Activated T-cell treated with anti-CD3 and anti-CD28 coated beads, Interleukin-2, amount 50 U/mL, for 48 hours (primary cell): ENCODE results near the gene PDGFRB.

ENCODE experiments used
- DNase-seq, 2 experiments: peaks; one replicate each; pipeline ENCODE4 v3.0.0-alpha.2; 2020

The PDGFRB gene

DNA sequence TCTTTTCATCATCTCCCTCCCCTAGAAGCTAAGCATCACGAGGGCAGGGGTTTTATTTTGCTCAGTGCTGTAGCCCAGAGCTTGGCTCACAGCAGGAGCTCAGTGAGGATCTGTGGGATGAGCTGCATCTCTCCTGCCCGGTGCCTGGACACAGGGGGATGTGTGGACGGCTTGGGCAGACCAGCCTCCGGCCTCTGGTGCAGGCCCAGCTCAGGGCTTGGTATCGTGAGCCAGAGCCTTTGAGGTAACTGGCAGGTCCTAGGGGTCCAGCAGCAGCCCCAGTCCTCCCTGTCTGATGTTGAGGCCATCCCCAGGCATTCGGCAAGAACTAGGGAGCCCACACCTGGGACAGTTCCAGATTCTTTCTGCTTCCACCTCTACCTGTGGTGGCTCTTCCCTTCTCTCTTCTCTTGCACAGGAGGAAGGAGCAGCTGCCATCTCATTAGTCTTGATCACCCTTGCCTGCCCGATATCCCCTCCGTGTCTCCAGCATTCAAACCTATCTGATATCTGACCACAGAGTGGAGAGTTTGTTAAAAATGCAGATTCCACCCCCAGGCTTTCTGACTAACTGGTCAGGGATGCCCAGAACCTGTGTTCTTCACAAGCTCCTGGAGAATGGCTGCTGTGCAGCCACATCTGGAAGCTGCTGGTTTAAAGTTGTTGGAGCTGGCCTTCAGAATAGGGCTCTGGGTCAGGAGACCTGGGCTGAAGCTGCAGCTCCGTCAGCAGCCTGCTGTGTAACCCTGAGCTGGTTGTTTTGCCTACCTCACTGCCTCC is 26.3 kb upstream of the PDGFRB start:
- DNase-seq: no peak

DNA sequence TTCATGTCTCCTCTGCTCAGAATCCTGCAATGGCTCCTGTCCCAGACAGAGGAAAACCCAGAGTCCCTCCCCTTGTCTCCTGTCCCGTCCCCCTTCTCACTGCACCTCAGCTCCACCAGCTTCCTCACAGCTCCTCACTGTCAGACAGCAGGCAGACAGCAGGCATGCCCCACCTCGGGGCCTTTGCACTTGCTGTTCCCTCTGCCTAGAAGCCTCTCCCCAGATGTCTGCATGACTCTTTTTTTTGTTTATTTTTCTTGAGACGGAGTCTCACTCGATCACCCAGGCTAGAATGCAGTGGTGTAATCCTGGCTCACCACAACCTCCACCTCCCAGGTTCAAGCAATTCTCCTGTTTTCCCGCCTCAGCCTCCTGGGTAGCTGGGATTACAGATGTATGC is 25.4 kb upstream of the PDGFRB start:
- no peak for DNase-seq

DNA sequence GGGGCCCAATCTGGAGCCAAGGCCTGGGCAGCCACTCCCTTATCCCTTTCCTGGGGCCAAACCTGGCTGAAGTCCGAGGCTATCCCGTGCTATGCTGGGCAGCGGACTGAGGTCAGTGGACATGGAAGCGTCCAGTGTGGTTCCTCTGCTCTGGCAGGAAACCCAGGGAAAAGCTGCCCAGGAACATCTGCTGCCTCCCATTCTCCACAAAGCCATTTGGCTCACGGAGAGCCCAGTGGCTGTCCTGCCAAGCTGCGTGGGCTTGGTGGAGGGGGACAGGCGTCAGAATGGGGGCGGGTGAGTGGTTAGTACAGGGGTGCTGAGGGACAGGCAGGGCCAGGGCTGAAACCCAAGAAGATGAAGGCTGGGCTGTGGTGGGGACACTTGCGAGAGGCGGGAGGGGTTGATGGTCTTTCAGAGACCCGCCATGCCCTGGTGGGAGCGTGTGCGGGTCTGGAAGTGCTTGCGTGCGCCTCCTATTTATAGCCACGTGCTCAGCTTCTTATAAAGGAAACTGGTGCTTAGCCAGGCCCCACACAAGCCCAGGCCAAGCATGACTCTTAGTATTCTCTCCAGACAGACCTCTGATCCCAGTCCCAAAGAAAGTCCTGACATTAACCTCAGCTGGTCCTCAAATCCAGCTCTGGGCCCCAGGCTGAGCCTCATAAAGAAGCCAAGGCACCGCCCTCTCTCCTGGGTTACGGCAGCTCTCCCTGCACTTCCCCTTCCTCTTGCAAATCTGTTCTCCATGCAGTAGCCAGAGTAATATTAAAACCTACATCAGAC is 24.8 kb upstream of the PDGFRB start:
- DNase-seq: no peak

DNA sequence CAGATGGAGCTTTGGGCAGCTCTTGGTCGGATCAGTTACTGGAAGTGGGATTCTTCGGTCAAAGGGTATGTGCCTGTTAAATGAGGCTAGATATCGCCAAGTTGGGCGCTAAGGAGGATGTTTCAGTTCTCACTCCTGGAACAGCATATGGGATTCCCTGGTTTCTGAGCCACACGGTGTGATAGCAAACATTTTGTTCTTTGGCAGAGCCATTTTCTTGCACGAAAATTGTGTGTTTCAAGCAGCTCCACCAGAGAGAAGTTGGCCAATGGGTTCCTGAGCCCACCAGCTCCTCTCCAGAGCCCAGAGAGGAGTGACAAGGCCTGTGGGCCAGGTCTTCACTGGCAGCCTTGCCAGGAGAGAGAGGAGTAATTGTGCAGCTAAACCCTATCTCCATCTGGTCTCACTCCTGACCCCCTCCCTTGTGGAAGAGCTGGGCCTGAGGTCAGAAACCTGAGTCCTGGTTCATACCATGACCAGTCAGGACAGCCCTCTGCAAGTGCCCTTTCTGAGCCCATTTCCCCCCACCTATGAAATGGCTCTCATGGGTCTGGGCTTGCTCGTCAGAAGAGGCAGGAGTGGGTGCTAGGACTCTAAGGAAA is 23.5 kb upstream of the PDGFRB start:
- DNase-seq: no peak

DNA sequence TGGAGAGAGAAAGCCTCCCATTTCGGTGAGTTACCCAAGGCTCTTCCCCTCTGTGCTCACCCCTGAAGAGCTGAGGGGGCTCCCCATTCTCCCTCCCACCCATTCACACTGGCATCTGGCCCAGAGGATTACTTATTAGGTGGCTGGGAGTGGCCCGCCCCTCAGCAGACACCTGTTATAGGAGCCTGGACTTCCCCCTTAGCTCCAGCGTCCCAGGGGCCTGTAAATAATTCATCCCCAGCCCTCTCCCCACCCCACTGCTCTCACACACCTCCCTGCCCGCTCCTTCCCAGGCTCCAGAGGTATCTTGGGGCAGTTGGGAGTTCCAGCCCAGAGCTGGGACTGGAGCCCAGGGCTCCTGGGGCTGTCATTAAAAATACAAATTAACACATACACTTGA is 22.6 kb upstream of the PDGFRB start:
- DNase-seq: no peak

DNA sequence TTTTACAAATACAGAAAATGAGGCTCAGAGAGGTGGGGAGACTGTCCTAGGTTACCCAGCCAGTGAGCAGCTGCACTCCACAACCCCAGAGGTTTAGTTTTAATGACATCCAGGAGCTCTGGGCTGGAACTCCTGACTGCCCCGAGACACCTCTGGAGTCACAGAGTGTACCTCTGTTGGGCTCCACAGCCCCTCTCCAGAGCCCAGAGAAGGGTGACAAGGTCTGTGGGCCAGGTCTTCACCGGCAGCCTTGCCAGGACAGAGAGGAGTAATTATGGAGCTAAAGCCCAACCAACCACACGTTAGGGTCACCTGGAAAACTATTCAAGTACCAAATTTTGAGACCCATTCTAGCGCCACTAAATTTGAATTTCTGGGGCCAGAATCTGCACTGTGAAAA is 22.1 kb upstream of the PDGFRB start:
- DNase-seq: no peak

DNA sequence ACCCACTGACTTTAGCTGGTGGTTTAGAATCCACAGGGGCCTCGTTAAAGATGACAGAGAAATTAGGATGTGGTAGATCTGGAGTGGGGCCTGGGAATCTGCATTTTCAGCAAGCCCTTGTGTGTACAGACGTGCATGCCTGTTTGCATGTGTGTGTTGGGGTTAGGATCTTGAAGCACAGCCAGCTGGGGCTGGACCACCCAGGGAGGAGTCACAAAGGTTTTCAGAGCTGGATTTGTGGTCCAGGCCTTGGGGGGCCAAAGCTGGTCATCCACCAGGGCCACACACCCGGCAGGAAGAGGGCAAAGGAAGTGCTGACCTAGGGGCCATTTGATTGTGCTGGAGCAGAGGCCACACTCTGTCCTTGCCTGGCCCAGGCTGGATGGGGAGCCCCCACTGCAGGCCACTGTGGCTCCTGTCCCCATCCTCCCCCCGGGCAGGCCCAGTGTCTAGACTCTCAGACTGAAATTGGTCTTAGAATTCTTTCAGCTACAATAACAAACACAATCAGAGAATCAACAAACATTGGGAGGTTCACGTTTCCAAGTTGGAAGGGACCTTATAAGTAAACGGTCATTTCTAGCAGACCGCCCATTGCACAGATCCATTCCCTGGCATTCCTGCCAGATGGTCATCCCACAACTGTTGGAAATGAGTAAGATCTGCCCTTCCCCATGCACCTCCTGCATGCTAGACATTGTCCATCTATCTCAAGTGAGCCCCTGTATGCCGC is 21.3 kb upstream of the PDGFRB start:
- no peak for DNase-seq

DNA sequence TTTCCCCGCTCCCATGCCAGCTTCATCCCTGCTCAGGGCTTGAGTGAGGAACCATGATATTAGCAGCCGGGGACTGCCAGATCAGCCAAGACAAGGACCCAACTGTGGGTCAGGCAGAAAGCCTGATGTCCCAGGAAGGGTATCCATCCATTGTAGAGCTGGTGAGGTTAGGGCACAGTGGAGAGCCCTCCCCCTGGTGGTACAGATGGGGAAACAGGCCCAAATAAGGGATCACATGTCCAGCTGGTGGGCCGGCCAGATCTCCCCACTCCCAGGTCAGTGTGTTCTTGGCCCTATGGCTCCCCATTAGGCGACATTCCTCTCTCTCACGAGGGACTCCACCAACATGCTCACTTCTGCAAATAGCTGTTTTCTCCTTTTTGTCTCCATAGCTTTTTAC is 19.9 kb upstream of the PDGFRB start:
- DNase-seq: no peak

DNA sequence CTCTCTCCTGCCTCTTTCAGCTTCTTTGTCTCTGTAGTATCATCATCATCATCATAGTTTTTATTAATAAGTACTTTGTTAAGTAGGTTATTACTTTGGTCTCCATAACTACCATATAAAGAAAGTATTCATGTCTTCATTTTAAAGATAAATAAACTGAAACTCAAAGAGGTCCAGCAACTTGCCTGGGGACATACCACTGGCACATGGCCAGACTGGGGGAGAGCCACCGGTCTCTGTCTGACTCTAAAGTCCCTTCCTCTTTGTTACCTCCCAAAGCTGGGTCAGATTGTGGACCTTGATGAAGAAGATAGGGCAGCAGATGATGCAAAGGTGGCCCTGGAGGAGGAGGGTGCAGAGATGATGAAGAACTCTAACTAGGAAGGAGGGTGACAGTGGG is 19.4 kb upstream of the PDGFRB start:
- DNase-seq: no peak

DNA sequence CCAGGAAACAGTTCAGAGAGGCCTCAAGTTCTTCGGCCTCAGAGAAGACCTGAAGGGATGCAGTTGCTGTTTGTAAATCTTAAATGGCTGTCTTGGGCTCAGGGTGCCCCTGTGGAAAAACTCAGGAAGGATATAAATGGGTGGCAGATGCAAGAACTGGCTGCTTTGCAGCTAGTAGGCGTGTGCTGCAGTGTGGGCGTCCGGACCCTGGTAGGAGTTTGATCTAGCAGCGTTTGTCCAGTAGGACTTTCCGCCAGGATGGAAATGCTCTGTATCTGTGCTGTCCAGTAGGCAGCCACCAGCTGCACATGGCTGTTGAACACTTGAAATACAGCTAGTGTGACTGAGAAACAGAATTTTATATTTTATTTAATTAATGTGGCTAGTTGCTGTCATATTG is 18.6 kb upstream of the PDGFRB start:
- DNase-seq: no peak

DNA sequence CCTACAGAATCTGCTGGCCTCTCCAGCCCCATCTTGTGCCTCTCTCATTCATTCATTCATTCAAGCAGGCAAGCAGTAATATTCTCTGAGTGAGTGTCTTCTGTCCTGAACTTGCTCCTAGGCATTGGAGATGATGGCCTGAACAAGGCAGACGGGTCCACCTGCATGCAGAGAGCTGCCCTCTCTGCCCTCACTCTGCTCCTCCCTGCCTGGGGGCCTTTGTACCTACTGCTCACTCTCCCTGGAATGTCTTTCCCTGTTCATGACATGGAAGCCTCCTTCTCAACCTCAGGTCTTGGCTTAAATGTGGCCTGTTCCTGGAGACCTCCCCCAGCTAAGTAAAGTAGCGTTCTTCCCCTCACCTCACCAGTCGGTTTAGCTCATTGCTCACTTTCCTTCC is 17.5 kb upstream of the PDGFRB start:
- DNase-seq: no peak

DNA sequence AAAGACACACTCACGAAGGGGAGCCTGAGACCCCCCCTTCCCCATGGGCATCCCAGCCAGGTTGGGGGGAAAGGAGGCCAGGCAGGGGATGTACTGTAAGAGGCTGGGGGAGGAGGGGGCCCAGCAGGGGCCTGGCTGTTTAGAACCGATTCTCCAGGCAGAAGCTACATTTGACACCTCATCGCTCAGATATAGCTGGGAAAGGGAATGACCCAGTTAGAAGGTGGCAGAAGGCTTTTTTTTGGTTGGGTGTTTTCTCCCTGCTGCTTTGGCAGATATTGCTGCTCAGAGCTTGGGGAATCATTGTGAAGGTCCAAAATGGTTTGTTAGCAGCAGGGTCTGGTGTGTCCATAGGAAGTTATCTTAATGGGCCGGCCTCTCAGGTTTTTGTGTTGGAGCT is 16.9 kb upstream of the PDGFRB start:
- no peak for DNase-seq

DNA sequence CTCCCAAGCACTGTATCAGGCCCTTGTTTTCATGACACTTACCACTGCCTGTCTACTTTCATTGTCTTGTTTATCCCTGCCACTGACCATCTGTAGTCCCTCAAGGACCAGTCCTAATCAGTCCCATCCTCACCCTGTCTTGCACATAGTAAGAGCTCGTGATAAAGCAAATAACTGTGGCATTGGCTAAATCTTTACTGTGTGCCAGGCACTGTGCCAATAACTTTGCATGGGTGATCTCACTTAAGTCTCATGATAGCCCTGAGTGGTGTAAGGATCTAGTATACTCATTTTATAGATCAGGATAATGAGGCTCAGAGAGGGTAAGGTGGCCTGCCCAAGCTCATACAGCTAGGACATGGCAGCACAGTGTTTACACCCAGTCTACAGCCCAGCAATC is 16.5 kb upstream of the PDGFRB start:
- no peak for DNase-seq

DNA sequence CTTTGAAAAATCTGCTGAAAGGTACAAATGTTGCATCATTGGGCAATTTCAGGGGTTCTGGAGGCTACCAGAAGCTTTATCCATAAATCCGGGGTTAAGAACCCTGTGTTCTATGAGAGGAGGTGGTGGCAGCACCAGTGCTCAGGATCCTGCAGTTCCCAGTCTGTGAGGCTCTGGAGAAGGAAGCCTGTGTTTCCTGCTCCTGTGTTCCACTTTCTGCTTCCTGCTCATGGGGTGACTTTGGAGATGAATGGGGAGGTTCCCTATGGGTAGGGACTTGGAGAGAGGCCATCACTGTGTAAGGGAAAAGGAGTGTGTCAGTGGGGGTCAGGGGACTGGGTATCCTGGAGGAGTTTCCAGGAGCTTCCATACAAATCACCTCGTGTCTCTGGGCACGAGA is 13.2 kb upstream of the PDGFRB start:
- DNase-seq: no peak

DNA sequence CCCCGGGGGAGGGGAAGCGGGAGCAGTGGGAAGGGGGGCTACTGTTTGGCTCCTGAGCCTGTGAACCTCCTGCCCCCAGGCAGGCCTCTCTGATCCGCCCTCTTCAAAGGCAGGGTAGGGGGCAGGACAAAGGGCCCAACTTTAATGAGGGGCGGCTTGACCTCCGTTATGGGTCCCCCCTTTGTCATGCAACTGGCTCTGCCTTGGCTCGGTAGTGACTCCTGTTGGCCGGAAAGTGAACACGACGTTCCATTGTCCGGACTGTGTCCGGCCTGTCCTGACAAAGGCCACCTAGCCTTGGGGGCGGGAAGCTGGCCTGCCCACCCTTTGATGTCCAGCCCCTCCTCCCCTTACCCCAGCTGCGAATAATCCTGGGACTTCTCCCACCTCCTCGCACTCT is 12.3 kb upstream of the PDGFRB start:
- no peak for DNase-seq

DNA sequence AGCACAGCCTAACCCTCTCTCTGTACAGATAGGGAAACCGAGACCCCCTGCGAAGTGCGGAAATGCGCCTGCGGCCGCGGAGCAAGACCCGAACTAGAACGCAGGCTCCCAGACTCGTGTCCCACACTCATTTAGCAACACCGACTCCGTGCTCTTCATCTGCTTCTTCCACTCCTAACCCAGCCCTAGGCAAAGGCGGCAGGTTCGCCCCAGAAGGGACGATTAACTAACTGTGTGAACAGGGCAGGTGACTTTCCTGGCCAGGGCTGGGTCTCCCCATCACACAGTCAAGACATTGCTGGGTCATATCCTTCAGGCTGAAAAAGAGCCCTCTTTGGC is 11.8 kb upstream of the PDGFRB start:
- DNase-seq: no peak

DNA sequence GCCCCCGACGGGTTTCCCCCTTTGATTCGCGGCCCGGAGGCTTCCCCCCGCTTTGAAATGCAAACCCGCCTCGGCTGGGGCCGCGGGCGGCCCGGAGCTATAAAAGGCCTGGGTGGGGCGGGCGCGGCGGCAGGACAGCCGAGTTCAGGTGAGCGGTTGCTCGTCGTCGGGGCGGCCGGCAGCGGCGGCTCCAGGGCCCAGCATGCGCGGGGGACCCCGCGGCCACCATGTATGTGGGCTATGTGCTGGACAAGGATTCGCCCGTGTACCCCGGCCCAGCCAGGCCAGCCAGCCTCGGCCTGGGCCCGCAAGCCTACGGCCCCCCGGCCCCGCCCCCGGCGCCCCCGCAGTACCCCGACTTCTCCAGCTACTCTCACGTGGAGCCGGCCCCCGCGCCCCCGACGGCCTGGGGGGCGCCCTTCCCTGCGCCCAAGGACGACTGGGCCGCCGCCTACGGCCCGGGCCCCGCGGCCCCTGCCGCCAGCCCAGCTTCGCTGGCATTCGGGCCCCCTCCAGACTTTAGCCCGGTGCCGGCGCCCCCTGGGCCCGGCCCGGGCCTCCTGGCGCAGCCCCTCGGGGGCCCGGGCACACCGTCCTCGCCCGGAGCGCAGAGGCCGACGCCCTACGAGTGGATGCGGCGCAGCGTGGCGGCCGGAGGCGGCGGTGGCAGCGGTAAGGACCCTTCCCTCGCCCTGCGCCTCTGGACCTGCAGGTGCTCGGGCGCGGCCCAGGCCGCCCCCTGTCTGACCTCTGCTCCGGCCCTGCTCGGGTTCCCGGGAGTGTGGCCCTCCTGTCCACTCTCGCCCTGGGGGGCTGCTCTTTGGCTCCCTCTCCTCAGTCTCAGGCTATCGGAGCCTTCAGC is 11.2 kb upstream of the PDGFRB start, which contains the start of gene CDX1:
Gene CDX1 (plus strand): TSS at position 129 of the 862 bp plus-strand sequence. CDS start 99 bp downstream, at position 228.
- no peak for DNase-seq

DNA sequence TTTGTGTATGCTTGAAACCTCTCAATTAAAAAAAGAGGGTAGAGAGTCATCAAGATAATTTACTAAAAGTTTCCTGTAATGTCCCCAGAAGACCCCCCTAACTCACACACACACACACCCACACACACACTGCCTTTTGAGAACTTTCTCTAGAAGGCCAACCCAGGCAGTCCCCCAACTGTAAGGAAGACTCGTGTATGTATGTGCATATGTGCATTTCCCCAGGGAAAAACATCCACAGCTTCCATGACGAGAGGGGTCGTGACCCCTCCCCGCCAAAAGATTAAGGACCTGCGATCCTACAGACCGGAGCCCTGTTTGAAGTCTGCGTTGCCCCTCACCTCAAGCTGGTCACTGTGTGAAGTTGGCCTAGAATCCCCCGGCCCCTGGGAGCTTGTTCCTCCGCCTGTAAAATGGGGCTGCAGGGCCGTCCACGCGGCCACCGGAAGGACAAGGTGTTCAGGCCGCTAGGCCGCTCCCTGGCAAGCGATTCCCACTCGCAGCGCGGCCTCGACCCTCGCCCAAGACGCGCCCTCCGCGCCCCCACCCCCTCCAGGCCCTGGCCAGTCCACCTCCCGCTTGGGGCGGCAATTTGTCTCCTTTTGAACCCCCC is 10.5 kb upstream of the PDGFRB start:
- no peak for DNase-seq

DNA sequence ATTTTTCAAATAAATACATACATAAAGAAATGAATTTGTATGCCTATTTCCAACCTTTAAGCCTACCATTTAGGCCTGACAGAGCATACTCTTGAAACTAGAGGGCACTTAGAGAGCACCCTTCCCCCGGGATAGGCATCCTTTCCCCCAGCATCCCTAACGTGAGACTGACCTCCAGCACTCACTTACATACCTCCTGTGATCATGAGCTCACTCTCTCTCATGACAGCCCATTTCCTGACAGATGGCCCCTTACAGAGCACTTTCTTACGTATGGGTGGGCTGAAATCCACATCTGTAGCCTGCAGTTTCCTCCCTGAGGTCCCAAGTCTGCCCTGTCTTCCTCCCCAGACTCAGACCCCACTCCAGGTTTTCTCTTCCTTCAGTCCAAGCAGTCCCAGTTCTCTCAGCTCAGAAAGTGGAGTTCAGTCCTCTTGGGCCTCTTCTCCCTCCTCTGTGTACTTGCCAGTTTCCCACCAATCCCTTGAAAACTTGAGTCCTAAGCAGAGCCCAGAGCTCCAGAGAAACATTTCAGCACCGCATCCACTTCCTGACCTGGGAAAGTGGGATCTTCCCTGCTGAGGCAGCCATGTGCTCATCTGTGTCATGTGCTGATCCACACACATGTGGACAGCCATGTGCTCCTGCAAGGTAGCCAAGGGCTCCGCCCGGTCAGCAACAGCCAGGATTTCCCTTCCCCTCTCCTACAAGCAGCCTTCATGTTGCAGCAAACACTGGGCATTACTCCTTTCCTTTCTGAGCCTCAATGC is 8.8 kb upstream of the PDGFRB start:
- no peak for DNase-seq

DNA sequence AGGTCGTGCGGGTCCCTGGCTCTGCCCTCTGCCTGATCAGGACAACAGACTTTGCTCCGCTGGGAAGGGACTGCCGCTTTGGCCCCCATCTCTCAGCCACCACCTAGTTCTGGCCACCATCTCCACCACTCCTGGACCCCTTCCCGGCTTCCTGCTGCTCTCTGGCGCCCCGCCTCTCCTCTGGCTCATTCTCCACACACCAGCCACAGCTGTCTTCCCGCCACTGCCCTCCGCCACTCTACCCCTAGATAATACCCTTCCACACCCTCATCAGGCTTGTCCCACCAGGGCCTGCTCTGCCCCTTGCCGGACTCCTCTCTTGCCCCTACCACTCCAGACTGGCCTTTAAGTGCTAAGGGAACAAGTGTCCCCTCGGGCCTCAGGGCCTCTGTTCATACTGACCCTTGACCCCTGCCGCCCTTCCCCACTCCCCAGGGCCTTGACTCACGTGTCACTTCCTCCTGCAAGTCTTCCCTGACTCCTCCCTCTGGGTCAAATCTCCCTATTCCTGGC is 8.0 kb upstream of the PDGFRB start:
- DNase-seq: no peak

DNA sequence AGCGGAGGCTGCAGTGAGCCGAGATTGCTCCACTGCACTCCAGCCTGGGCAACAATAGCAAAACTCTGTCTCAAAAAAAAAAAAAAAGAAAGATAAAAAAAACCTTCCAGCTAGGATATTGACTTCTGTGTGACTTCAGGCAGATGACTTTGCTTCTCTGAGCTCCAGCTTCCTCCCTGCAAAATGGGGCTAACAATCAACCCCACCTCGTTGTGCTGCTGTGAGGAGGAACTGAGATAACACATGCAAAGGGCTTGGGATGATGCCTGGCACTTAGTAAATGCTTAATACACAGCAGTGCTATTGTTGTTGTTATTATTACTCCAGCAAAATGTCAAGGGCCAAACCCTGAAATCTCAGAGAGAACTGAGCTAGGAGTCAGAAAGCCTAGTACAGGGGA is 7.4 kb upstream of the PDGFRB start:
- DNase-seq: no peak
